Stimulated activated CD4-positive, alpha-beta T cell treated with anti-CD3 and anti-CD28 coated beads, Interleukin-2, amount 100 ng/mL, for 24 hours (primary cell): ENCODE data around the gene AKR1B15.

ENCODE experiments used
- DNase-seq, 2 donors: peaks; one replicate each; pipeline ENCODE4 v3.0.0-alpha.2; 2020

AKR1B15 gene

DNA sequence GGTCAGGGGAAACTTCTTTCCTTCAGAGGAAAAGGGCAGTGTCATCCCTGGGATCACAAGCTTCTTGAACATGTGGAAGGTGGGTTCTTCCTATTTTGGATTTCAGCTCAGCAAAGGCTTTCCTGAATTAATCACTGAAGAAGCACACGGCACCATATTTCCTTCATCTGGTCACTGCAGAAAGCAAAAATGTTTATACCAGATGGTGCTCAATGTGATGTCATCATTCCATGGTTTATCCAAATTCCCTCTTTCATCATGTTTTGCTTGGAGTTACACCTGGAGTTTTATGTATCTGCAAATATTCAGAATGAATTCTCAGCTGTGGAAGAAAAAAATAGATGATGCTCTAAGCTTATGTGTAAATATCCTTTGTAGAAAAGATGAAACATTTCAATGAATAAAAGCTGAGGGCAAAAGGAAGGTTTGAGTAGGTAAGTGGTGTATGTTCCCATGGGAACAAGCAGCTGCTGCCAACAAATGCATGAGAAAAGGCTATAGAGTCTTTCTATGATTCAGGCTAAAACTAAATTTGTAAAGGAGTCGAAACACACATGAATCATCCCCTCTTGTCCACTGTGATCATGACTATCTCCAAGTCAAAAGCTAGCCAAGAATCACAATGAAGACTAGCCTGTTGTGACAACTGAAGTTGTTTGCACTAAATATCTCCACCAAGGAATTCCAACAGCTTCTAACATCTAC lies 70.9 kb downstream of the AKR1B15 start:
- no peak for DNase-seq

DNA sequence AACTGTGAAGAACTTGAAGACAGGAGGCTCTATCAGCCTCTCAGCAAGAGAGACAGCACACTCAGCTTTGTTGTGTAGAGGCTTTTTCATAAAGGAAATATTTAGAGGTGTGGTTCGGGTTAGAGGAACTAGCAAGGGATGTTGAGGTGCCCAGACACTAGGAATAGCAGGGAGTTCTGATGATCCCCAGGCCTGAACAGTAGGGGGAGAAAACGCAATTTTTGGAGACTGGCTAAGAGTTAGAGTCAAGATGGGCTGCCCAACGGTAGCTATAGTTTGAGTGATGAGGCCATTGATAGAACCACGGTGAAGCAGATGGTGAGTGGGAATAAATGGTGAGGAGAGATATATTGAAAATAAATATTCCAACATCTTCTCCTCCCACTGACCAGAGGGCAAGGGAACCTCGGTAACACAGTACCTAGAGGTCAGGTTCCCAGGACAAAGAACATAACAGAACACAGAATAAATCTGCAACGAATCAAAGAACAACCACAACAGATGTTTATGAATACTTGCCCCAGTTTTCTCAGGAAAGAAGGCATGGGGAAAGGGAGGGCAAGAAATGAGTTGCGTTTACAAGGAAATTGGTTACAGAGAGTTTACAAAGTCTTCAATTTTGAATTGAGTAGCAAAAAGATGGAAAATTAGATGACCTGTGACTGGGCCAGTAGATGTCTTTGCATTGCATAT lies 73.5 kb downstream of the AKR1B15 start:
- DNase-seq: no peak

DNA sequence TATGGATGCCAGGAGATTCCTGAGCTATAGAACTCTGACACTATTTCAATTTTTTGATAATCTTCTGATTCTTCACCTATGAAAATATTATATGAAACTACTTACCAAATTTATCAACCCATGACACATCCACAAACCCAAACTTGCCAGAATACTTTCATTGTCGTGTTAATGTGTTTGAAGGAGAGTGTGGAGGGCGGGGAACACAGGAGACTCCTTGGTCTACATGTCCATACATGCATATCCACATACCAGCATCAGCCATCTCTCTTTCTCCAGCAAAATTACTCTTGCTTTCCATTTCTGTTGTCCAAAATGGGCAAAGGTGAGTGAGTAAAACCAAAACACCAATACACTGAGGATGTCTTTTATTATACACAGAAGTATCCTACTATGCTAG lies 74.3 kb downstream of the AKR1B15 start:
- no peak for DNase-seq

DNA sequence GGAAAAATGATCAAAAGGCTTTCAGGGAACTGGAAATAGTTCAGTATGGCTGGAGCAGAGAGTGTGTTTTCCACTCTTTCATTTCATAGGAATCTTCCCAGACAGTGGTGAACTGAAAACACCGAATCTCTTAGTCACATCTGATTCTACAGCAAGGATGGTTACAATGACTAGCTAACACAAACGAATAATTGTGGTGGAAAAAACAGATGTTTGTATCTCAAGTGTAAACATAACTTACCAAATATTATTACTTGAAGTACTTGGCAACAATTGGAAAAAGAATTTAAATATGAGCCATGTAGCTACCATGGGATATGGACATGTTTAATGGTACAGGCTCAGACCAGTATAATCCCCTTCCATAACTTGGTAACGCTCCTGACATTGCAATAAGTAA lies 76.6 kb downstream of the AKR1B15 start:
- DNase-seq: no peak

DNA sequence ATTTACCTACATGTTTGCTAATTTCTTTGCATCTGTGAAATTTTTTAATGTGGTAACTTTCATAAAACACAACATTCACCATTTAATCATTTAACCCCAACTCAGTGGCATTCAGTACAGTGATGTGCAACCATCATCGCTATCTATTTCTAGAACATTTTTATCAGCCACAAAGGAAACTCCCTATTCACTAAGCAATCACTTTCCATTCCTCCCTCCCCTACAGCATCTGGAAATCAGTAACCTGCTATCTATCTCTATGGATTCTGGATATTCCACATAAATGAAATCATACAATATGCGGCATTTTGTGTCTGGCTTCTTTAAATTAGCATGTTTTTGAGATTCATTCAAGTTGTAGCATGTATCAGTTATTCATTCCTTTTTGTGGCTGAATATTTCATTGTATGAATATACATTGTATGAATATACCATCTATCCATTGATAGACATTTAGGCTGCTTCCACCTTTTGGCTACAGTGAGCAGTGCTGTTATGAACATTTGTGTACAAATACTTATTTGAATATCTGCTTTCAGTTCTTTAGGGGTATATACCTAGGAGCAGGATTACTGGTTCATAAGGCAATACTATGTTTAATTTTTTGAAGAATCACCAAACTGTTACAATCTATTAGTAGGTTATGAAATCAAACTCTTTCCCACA lies 78.3 kb downstream of the AKR1B15 start:
- no peak for DNase-seq

DNA sequence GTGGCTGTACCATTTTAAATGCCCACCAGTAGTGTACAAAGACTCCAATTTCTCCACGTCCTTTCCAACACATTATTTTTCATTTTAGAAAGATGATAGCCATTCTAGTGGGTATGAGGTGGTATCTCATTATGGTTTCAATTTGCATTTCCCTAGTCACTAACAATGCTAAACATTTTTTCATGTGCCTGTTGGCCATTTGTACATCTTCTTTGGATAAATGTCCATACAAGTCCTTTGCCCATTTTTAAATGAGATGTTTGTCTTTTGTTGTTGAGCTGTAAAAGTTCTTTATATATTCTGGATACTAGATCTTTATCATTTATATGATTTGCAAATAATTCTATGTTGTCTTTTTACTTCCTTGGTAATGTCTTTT lies 78.9 kb downstream of the AKR1B15 start:
- no peak for DNase-seq

DNA sequence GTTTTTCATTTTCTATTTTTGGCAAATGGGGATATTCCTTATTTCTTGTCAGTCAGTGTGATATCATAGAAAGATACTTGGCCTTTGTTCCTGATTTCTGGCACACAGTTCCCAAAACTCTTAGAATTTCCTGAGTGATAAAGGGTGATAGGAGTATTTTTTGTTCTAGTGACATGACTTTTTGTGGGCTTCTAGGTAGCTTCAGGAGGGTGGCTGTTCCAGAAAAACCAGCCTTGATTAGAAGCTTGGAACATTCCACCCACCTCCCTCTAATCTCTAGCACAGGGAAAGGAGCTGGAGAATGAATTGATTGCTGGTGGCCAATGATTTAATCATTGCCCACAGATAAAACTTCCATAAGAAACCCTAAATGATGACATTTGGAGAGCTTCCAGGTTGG lies 80.5 kb downstream of the AKR1B15 start:
- no peak for DNase-seq
